ENCODE measurements around the gene ANKRD17.

ANKRD17 gene

GRCh38 chr4:73087871-73088270, 170.7 kb downstream of the ANKRD17 start:
- TF ChIP-seq TEAD4 (IDR thresholded peaks at IDR 0.05) (no peak), NFIC (IDR thresholded peaks at IDR 0.05) (no peak), EGR1 (IDR thresholded peaks at IDR 0.05) (no peak), YY1 (IDR thresholded peaks at IDR 0.05; ENCODE audit: low read depth) (no peak), ZBTB7A (IDR thresholded peaks at IDR 0.05; ENCODE audit: low read depth) (no peak), CEBPB (IDR thresholded peaks at IDR 0.05) (no peak), USF1 (IDR thresholded peaks at IDR 0.05) (no peak), MAX (IDR thresholded peaks at IDR 0.05) (no peak), TCF12 (IDR thresholded peaks at IDR 0.05; ENCODE audit: low read depth) (no peak), TAF1 (IDR thresholded peaks at IDR 0.05; ENCODE audit: low read depth) (no peak), REST (IDR thresholded peaks at IDR 0.05; ENCODE audit: low read depth) (no peak), EP300 (IDR thresholded peaks at IDR 0.05; ENCODE audit: borderline replicate concordance) (no peak)

- no peak for TF ChIP-seq ZBTB7A (IDR thresholded peaks at IDR 0.05; ENCODE audit: low read depth)
- TF ChIP-seq MAX (IDR thresholded peaks at IDR 0.05): no peak
- no peak for TF ChIP-seq CEBPB (IDR thresholded peaks at IDR 0.05)
- TF ChIP-seq RAD21 (IDR thresholded peaks at IDR 0.05; ENCODE audit: low read depth): no peak
- no peak for TF ChIP-seq CREB1 (IDR thresholded peaks at IDR 0.05; ENCODE audit: low read depth)
- TF ChIP-seq NFIC (IDR thresholded peaks at IDR 0.05): no peak
- TF ChIP-seq EP300 (IDR thresholded peaks at IDR 0.05; ENCODE audit: borderline replicate concordance): no peak
- TF ChIP-seq YY1 (IDR thresholded peaks at IDR 0.05; ENCODE audit: low read depth): no peak
- TF ChIP-seq TAF1 (IDR thresholded peaks at IDR 0.05; ENCODE audit: low read depth): no peak
- TF ChIP-seq USF1 (IDR thresholded peaks at IDR 0.05): no peak
- TF ChIP-seq REST (IDR thresholded peaks at IDR 0.05; ENCODE audit: low read depth): no peak
- TF ChIP-seq EGR1 (IDR thresholded peaks at IDR 0.05): no peak
- no peak for TF ChIP-seq TEAD4 (IDR thresholded peaks at IDR 0.05)
- TF ChIP-seq FOXM1 (IDR thresholded peaks at IDR 0.05; ENCODE audit: borderline replicate concordance, low read depth): no peak
- TF ChIP-seq TCF12 (IDR thresholded peaks at IDR 0.05; ENCODE audit: low read depth): no peak
These were observed 172.3 kb downstream of the ANKRD17 start for GRCh38 chr4:73086095-73086868.

- TF ChIP-seq EP300 (IDR thresholded peaks at IDR 0.05; ENCODE audit: borderline replicate concordance) (no peak), RAD21 (IDR thresholded peaks at IDR 0.05; ENCODE audit: low read depth) (no peak), TAF1 (IDR thresholded peaks at IDR 0.05; ENCODE audit: low read depth) (no peak), ZBTB7A (IDR thresholded peaks at IDR 0.05; ENCODE audit: low read depth) (no peak), REST (IDR thresholded peaks at IDR 0.05; ENCODE audit: low read depth) (no peak), CEBPB (IDR thresholded peaks at IDR 0.05) (no peak), EGR1 (IDR thresholded peaks at IDR 0.05) (no peak), CREB1 (IDR thresholded peaks at IDR 0.05; ENCODE audit: low read depth) (no peak), YY1 (IDR thresholded peaks at IDR 0.05; ENCODE audit: low read depth) (no peak), NFIC (IDR thresholded peaks at IDR 0.05) (no peak), USF1 (IDR thresholded peaks at IDR 0.05) (no peak), TCF12 (IDR thresholded peaks at IDR 0.05; ENCODE audit: low read depth) (no peak)
These were observed 177.8 kb downstream of the ANKRD17 start for GRCh38 chr4:73080789-73081188.

- TF ChIP-seq REST (IDR thresholded peaks at IDR 0.05; ENCODE audit: low read depth) (no peak), FOXM1 (IDR thresholded peaks at IDR 0.05; ENCODE audit: borderline replicate concordance, low read depth) (no peak), EGR1 (IDR thresholded peaks at IDR 0.05) (no peak), YY1 (IDR thresholded peaks at IDR 0.05; ENCODE audit: low read depth) (no peak), TAF1 (IDR thresholded peaks at IDR 0.05; ENCODE audit: low read depth) (no peak), EP300 (IDR thresholded peaks at IDR 0.05; ENCODE audit: borderline replicate concordance) (no peak), TEAD4 (IDR thresholded peaks at IDR 0.05) (no peak), CEBPB (IDR thresholded peaks at IDR 0.05) (no peak), ZBTB7A (IDR thresholded peaks at IDR 0.05; ENCODE audit: low read depth) (no peak), NFIC (IDR thresholded peaks at IDR 0.05) (no peak)
These were observed 182.8 kb downstream of the ANKRD17 start for GRCh38 chr4:73075832-73076231.

All from Ishikawa (cell line).